ENCODE data around the gene MON1B. TPM values are rescaled to one million over a fixed set of nuclear protein-coding genes. Genes with fewer than 3 reads are reported as not detected.

Gene MON1B
- total and polyA plus RNA-seq, 2 of the 13 experiments (the other 11 are each of a cell fraction or from before 2014, with no cell fraction given), result 13.4 to 15.6 TPM

- TF ChIP-seq CBX5 (CRISPR knock-in tag; IDR thresholded peaks at IDR 0.05; ENCODE audit: borderline replicate concordance), result peak; percentile 74; the same call in 1 of the 2 replicates
- TF ChIP-seq ZC3H4 (CRISPR knock-in tag; IDR thresholded peaks at IDR 0.05; ENCODE audit: borderline replicate concordance), result no peak
- no peak for TF ChIP-seq CBX2 (IDR thresholded peaks at IDR 0.05; ENCODE audit: low read depth, low read length)
- no peak for TF ChIP-seq CBX2 (CRISPR knock-in tag; IDR thresholded peaks at IDR 0.05; ENCODE audit: low read depth)
- TF ChIP-seq NCOA1 (CRISPR knock-in tag; IDR thresholded peaks at IDR 0.05), result 0 out of 2 replicates have a peak, but pooled peaks have one; percentile 38
- TF ChIP-seq, protein P1, sequence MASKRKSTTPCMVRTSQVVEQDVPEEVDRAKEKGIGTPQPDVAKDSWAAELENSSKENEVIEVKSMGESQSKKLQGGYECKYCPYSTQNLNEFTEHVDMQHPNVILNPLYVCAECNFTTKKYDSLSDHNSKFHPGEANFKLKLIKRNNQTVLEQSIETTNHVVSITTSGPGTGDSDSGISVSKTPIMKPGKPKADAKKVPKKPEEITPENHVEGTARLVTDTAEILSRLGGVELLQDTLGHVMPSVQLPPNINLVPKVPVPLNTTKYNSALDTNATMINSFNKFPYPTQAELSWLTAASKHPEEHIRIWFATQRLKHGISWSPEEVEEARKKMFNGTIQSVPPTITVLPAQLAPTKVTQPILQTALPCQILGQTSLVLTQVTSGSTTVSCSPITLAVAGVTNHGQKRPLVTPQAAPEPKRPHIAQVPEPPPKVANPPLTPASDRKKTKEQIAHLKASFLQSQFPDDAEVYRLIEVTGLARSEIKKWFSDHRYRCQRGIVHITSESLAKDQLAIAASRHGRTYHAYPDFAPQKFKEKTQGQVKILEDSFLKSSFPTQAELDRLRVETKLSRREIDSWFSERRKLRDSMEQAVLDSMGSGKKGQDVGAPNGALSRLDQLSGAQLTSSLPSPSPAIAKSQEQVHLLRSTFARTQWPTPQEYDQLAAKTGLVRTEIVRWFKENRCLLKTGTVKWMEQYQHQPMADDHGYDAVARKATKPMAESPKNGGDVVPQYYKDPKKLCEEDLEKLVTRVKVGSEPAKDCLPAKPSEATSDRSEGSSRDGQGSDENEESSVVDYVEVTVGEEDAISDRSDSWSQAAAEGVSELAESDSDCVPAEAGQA (IDR thresholded peaks at IDR 0.05; ENCODE audit: low read depth), result no peak
- TF ChIP-seq, protein P1 (CRISPR knock-in tag; IDR thresholded peaks at IDR 0.05; ENCODE audit: borderline replicate concordance), result no peak
- TF ChIP-seq ZNF670 (CRISPR knock-in tag; IDR thresholded peaks at IDR 0.05; ENCODE audit: borderline replicate concordance), result no peak; the same call in 1 of the 2 replicates
- TF ChIP-seq LRRFIP1 (CRISPR knock-in tag; conservative IDR thresholded peaks at IDR 0.05), result no peak
- TF ChIP-seq CC2D1A (CRISPR knock-in tag; IDR thresholded peaks at IDR 0.05), result no peak
- TF ChIP-seq ZNF747 (CRISPR knock-in tag; IDR thresholded peaks at IDR 0.05; ENCODE audit: borderline replicate concordance), result no peak; the same call in 1 of the 2 replicates
- TF ChIP-seq TFDP2 (CRISPR knock-in tag; IDR thresholded peaks at IDR 0.05), result 0 out of 2 replicates have a peak, but pooled peaks have one; percentile 27
- TF ChIP-seq KDM1A (CRISPR knock-in tag; IDR thresholded peaks at IDR 0.05), result no peak
- peak; percentile 64 for TF ChIP-seq RXRA (CRISPR knock-in tag; IDR thresholded peaks at IDR 0.05)
- TF ChIP-seq ZNF782 (CRISPR knock-in tag; IDR thresholded peaks at IDR 0.05; ENCODE audit: borderline replicate concordance), result peak; percentile 70; the same call in 1 of the 2 replicates
- TF ChIP-seq, protein P2, sequence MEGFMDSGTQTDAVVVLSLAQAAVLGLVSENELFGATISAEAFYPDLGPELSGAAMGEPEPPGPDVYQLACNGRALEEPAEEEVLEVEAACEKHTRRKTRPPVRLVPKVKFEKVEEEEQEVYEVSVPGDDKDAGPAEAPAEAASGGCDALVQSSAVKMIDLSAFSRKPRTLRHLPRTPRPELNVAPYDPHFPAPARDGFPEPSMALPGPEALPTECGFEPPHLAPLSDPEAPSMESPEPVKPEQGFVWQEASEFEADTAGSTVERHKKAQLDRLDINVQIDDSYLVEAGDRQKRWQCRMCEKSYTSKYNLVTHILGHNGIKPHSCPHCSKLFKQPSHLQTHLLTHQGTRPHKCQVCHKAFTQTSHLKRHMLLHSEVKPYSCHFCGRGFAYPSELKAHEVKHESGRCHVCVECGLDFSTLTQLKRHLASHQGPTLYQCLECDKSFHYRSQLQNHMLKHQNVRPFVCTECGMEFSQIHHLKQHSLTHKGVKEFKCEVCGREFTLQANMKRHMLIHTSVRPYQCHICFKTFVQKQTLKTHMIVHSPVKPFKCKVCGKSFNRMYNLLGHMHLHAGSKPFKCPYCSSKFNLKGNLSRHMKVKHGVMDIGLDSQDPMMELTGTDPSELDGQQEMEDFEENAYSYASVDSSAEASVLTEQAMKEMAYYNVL (CRISPR knock-in tag; IDR thresholded peaks at IDR 0.05; ENCODE audit: borderline replicate concordance), result peak; percentile 68; the same call in 1 of the 2 replicates
- no peak for TF ChIP-seq ZSCAN20 (CRISPR knock-in tag; IDR thresholded peaks at IDR 0.05; ENCODE audit: borderline replicate concordance)
These were observed 45.1 kb downstream of the MON1B start (continued) for GRCh38 chr16:77236063-77236511.
